ENCODE measurements around the gene CYP46A1.
"Not testable (repeated sequence)": the region's sequence is repeated elsewhere in the genome, so short reads cannot be mapped to it uniquely, and the experiment has no call there.

The CYP46A1 gene

DNA sequence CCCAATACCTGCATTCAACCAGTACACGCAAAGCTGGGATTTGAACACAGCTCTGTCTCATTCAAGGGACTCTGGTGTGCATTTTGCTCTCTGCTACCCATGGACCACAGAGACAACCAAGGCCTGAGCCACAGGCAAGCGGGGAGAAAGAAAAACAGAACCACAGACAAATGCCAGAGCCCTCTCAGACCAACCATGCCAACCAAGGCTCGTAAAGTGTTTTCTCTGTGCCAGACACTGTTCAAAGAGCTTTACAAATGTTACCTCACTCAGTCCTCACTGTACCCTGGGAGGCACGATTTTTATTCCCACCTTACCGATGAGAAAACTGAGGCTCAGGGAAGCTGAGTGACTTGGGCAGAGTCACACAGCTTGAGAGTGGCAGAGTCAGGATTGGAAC, 76.7 kb downstream of the CYP46A1 start:
- no peak overlapping the region for H3K4me3 ChIP-seq (ENCODE audit: low read length)
- no peak overlapping the region for H3K9ac ChIP-seq (ENCODE audit: low read length)
- H3K27ac ChIP-seq (ENCODE audit: low read depth, low read length), result peak overlapping the region; percentile 69
- no peaks in the 10 kb centered on the region for H3K27me3 ChIP-seq (ENCODE audit: control insufficient read depth, insufficient read depth, low read length)
- H3K36me3 ChIP-seq (ENCODE audit: control insufficient read depth, insufficient read depth, low read length), result no peaks in the 10 kb centered on the region
- peaks cover 39% of the 10 kb centered on the region for H3K4me1 ChIP-seq (ENCODE audit: control insufficient read depth, insufficient read depth, low read length)

GRCh38 chr14:99762911-99763310, 78.8 kb downstream of the CYP46A1 start:
- H3K36me3 ChIP-seq (ENCODE audit: control insufficient read depth, insufficient read depth, low read length); H3K27ac ChIP-seq (ENCODE audit: low read depth, low read length): not testable (repeated sequence)
- H3K4me1 ChIP-seq (ENCODE audit: control insufficient read depth, insufficient read depth, low read length), result peaks cover 34% of the 10 kb centered on the region

GRCh38 chr14:99763527-99764221, 79.6 kb downstream of the CYP46A1 start:
- Histone ChIP-seq H3K27me3 (ENCODE audit: control insufficient read depth, insufficient read depth, low read length) (no peaks in the 10 kb centered on the region), H3K36me3 (ENCODE audit: control insufficient read depth, insufficient read depth, low read length) (no peaks in the 10 kb centered on the region), H3K27ac (ENCODE audit: low read depth, low read length) (no peak overlapping the region), H3K4me3 (ENCODE audit: low read length) (no peak overlapping the region), H3K4me1 (ENCODE audit: control insufficient read depth, insufficient read depth, low read length) (peaks cover 26% of the 10 kb centered on the region), H3K9ac (ENCODE audit: low read length) (no peak overlapping the region)

More at GRCh38 chr14:99762911-99763310, 78.8 kb downstream of the CYP46A1 start:
- not testable (repeated sequence) for H3K27me3 ChIP-seq (ENCODE audit: control insufficient read depth, insufficient read depth, low read length); H3K4me3 ChIP-seq (ENCODE audit: low read length); H3K9ac ChIP-seq (ENCODE audit: low read length)

- H3K9ac ChIP-seq (ENCODE audit: low read length), result no peak overlapping the region
- H3K27me3 ChIP-seq (ENCODE audit: control insufficient read depth, insufficient read depth, low read length), result no peaks in the 10 kb centered on the region
- peaks cover 20% of the 10 kb centered on the region for H3K4me1 ChIP-seq (ENCODE audit: control insufficient read depth, insufficient read depth, low read length)
- H3K4me3 ChIP-seq (ENCODE audit: low read length), result no peak overlapping the region
- H3K27ac ChIP-seq (ENCODE audit: low read depth, low read length), result no peak overlapping the region
- H3K36me3 ChIP-seq (ENCODE audit: control insufficient read depth, insufficient read depth, low read length), result no peaks in the 10 kb centered on the region
These were observed 80.2 kb downstream of the CYP46A1 start for GRCh38 chr14:99764222-99764706.

- Histone ChIP-seq H3K4me1 (ENCODE audit: control insufficient read depth, insufficient read depth, low read length) (peaks cover 28% of the 10 kb centered on the region), H3K36me3 (ENCODE audit: control insufficient read depth, insufficient read depth, low read length) (no peaks in the 10 kb centered on the region), H3K27me3 (ENCODE audit: control insufficient read depth, insufficient read depth, low read length) (no peaks in the 10 kb centered on the region), H3K4me3 (ENCODE audit: low read length) (no peak overlapping the region), H3K9ac (ENCODE audit: low read length) (no peak overlapping the region), H3K27ac (ENCODE audit: low read depth, low read length) (no peak overlapping the region)
These were observed 84.3 kb downstream of the CYP46A1 start for GRCh38 chr14:99768381-99768780.

GRCh38 chr14:99769123-99769522, 85.0 kb downstream of the CYP46A1 start:
- Histone ChIP-seq H3K4me1 (ENCODE audit: control insufficient read depth, insufficient read depth, low read length) (peaks cover 33% of the 10 kb centered on the region), H3K4me3 (ENCODE audit: low read length) (no peak overlapping the region), H3K27me3 (ENCODE audit: control insufficient read depth, insufficient read depth, low read length) (no peaks in the 10 kb centered on the region), H3K36me3 (ENCODE audit: control insufficient read depth, insufficient read depth, low read length) (no peaks in the 10 kb centered on the region), H3K27ac (ENCODE audit: low read depth, low read length) (peak overlapping the region; percentile 19), H3K9ac (ENCODE audit: low read length) (no peak overlapping the region)

- H3K27ac ChIP-seq (ENCODE audit: low read depth, low read length), result no peak overlapping the region
- H3K36me3 ChIP-seq (ENCODE audit: control insufficient read depth, insufficient read depth, low read length), result no peaks in the 10 kb centered on the region
- no peak overlapping the region for H3K9ac ChIP-seq (ENCODE audit: low read length)
- H3K4me3 ChIP-seq (ENCODE audit: low read length), result no peak overlapping the region
- H3K4me1 ChIP-seq (ENCODE audit: control insufficient read depth, insufficient read depth, low read length), result peaks cover 40% of the 10 kb centered on the region
- no peaks in the 10 kb centered on the region for H3K27me3 ChIP-seq (ENCODE audit: control insufficient read depth, insufficient read depth, low read length)
These were observed 85.7 kb downstream of the CYP46A1 start for GRCh38 chr14:99769799-99770198.

GRCh38 chr14:99772371-99773283, 88.5 kb downstream of the CYP46A1 start:
- no peak overlapping the region for H3K9ac ChIP-seq (ENCODE audit: low read length)
- no peaks in the 10 kb centered on the region for H3K27me3 ChIP-seq (ENCODE audit: control insufficient read depth, insufficient read depth, low read length)
- peaks cover 37% of the 10 kb centered on the region for H3K4me1 ChIP-seq (ENCODE audit: control insufficient read depth, insufficient read depth, low read length)
- peak overlapping the region; percentile 80 for H3K27ac ChIP-seq (ENCODE audit: low read depth, low read length)
- no peaks in the 10 kb centered on the region for H3K36me3 ChIP-seq (ENCODE audit: control insufficient read depth, insufficient read depth, low read length)
- H3K4me3 ChIP-seq (ENCODE audit: low read length), result no peak overlapping the region

GRCh38 chr14:99773521-99774497, 89.7 kb downstream of the CYP46A1 start:
- Histone ChIP-seq H3K4me3 (ENCODE audit: low read length) (no peak overlapping the region), H3K4me1 (ENCODE audit: control insufficient read depth, insufficient read depth, low read length) (peaks cover 35% of the 10 kb centered on the region), H3K27me3 (ENCODE audit: control insufficient read depth, insufficient read depth, low read length) (no peaks in the 10 kb centered on the region), H3K27ac (ENCODE audit: low read depth, low read length) (peak overlapping the region; percentile 80), H3K36me3 (ENCODE audit: control insufficient read depth, insufficient read depth, low read length) (no peaks in the 10 kb centered on the region), H3K9ac (ENCODE audit: low read length) (no peak overlapping the region)

DNA sequence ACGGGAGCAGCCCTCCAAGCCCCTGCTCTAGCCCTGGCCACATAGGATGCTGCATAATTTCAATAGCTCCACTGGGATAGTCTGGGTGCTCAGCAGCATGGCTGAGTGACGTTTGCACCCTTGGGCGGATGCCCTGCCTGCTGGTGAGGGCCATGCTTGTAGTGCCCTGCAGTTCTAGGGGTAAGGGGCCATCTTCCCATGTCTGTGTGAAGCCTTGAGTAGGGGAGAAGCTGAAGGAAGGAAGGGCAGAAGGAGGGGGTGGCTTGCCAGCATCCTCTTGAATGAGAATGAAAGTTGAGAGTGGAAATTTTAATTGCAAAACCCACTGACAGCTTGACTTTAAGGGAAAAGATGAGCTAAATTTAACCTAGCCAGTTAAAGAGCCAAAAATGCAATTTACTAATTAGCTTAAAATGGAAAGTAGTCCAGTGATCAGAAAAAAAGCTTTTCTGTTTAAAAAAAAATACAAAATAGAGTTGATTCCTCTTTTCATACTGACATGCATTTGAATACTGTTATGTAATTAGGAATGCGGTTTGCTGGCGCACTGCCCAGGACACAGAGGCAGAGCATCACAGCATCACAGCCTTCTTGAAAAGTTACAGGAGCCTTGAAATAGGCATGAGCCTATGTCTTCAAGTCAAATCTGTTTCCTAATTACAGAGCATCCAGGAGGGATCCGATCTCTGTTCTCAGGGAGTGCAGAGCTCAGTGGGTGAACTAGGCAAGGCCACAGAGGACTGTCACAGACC, 90.6 kb downstream of the CYP46A1 start:
- no peaks in the 10 kb centered on the region for H3K36me3 ChIP-seq (ENCODE audit: control insufficient read depth, insufficient read depth, low read length)
- H3K9ac ChIP-seq (ENCODE audit: low read length), result no peak overlapping the region
- H3K4me3 ChIP-seq (ENCODE audit: low read length), result no peak overlapping the region
- peaks cover 35% of the 10 kb centered on the region for H3K4me1 ChIP-seq (ENCODE audit: control insufficient read depth, insufficient read depth, low read length)
- H3K27me3 ChIP-seq (ENCODE audit: control insufficient read depth, insufficient read depth, low read length), result no peaks in the 10 kb centered on the region
- H3K27ac ChIP-seq (ENCODE audit: low read depth, low read length), result peak overlapping the region; percentile 80

DNA sequence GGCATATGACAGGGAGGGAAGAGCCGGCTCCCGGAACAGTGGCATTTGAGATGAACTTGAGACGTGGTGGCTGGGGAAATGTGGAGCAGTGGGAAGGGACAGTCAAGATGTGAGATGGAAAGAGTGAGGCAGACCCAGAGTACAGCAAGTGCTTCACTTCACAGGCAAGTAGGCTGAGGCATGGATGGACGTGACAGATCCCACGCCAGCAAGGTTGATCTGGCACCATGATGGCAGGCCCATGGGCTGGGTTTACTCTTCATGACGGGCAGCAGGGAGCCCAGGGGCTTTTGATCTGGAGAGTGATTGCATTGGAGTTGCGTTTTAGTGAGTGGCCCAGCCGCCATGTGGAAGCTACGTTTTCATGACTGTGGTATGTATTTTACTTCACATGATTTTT, 91.3 kb downstream of the CYP46A1 start:
- Histone ChIP-seq H3K9ac (ENCODE audit: low read length) (no peak overlapping the region), H3K27ac (ENCODE audit: low read depth, low read length) (peak overlapping the region; percentile 80)

More for the DNA sequence above, 91.3 kb downstream of the CYP46A1 start:
- Histone ChIP-seq H3K36me3 (ENCODE audit: control insufficient read depth, insufficient read depth, low read length) (no peaks in the 10 kb centered on the region), H3K4me3 (ENCODE audit: low read length) (no peak overlapping the region), H3K27me3 (ENCODE audit: control insufficient read depth, insufficient read depth, low read length) (no peaks in the 10 kb centered on the region), H3K4me1 (ENCODE audit: control insufficient read depth, insufficient read depth, low read length) (peaks cover 35% of the 10 kb centered on the region)

Measured in rectal smooth muscle tissue (tissue), 1 donor.